Measurements from ENCODE around the gene CD59. TPM values are rescaled to one million over a fixed set of nuclear protein-coding genes. Genes with fewer than 3 reads are reported as not detected.
"Not testable (repeated sequence)": the region's sequence is repeated elsewhere in the genome, so short reads cannot be mapped to it uniquely, and the experiment has no call there.

Gene CD59
- polyA plus RNA-seq, 1 donor, result 98.6 TPM

- DNase-seq, result no peak
These were observed 43.7 kb downstream of the CD59 start for GRCh38 chr11:33692541-33692940.

GRCh38 chr11:33692013-33692504 lies 44.2 kb downstream of the CD59 start:
- peak; percentile 63 for DNase-seq

- no peak for DNase-seq
These were observed 45.0 kb downstream of the CD59 start for GRCh38 chr11:33691066-33691864.

- DNase-seq, result no peak
These were observed 45.7 kb downstream of the CD59 start for GRCh38 chr11:33690290-33691065.

GRCh38 chr11:33689501-33689900 lies 46.7 kb downstream of the CD59 start:
- no peak for DNase-seq

GRCh38 chr11:33689085-33689484 lies 47.1 kb downstream of the CD59 start:
- no peak for DNase-seq

- peak; percentile 59 for DNase-seq
These were observed 48.3 kb downstream of the CD59 start for GRCh38 chr11:33687733-33688479.

- no peak for DNase-seq
These were observed 51.1 kb downstream of the CD59 start for GRCh38 chr11:33685082-33685481.

- DNase-seq, result no peak
These were observed 52.1 kb downstream of the CD59 start for GRCh38 chr11:33684003-33684706.

- DNase-seq, result no peak
These were observed 53.8 kb downstream of the CD59 start for GRCh38 chr11:33682446-33682845.

GRCh38 chr11:33682019-33682418 lies 54.2 kb downstream of the CD59 start:
- no peak for DNase-seq

- not testable (repeated sequence) for DNase-seq
These were observed 57.6 kb downstream of the CD59 start for GRCh38 chr11:33678616-33679015.

- no peak for DNase-seq
These were observed 62.0 kb downstream of the CD59 start for GRCh38 chr11:33674035-33674814.

- no peak for DNase-seq
These were observed 64.0 kb downstream of the CD59 start for GRCh38 chr11:33672273-33672672.

- no peak for DNase-seq
These were observed 65.8 kb downstream of the CD59 start for GRCh38 chr11:33670250-33671011.

GRCh38 chr11:33669598-33670249 lies 66.5 kb downstream of the CD59 start:
- DNase-seq, result no peak

- no peak for DNase-seq
These were observed 67.1 kb downstream of the CD59 start for GRCh38 chr11:33668951-33669596.

- DNase-seq, result no peak
These were observed 67.8 kb downstream of the CD59 start for GRCh38 chr11:33668468-33668825.

- DNase-seq, result no peak
These were observed 68.3 kb downstream of the CD59 start for GRCh38 chr11:33667819-33668467.

All from hindlimb muscle (tissue), 1 donor.